SU-DHL-6 (cell line): ENCODE data around the gene CD6.

Source experiments
- EZH2phosphoT487 ChIP-seq: fragments of 200-600 bp; sonication (generic), shearing (Covaris generic); conservative IDR thresholded peaks from 2 replicates; pipeline ENCODE4 v1.6.1; 2018; ENCODE audit warnings: mild to moderate bottlenecking, antibody characterized with exemption, low read length, moderate library complexity, mixed read lengths
- TF ChIP-seq, protein P1 (sequence below): fragments of 200-600 bp; sonication (generic); IDR thresholded peaks from one replicate; pipeline ENCODE4 v1.5.1; 2017; ENCODE audit warnings: antibody characterized with exemption, mild to moderate bottlenecking, low read length, moderate library complexity; ENCODE audit not compliant: insufficient read depth, poor library complexity, severe bottlenecking

DNA sequence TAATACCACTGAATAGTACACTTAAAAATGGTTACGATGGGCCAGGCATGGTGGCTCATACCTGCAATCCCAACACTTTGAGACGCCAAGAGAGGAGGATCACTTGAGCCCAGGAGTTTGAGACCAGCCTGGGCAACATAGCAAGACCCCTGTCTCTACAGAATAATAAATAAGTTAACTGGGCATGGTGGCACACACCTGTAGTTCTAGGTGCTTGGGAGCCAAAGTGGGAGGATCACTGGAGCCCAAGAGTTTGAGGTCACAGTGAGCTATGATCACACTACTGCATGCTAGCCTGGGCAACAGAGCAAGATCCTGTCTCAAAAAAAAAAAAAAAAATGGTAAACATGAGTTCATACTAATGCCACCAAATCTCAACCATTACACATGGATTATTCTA lies 61.3 kb downstream of the CD6 start:
- TF ChIP-seq, protein P1, sequence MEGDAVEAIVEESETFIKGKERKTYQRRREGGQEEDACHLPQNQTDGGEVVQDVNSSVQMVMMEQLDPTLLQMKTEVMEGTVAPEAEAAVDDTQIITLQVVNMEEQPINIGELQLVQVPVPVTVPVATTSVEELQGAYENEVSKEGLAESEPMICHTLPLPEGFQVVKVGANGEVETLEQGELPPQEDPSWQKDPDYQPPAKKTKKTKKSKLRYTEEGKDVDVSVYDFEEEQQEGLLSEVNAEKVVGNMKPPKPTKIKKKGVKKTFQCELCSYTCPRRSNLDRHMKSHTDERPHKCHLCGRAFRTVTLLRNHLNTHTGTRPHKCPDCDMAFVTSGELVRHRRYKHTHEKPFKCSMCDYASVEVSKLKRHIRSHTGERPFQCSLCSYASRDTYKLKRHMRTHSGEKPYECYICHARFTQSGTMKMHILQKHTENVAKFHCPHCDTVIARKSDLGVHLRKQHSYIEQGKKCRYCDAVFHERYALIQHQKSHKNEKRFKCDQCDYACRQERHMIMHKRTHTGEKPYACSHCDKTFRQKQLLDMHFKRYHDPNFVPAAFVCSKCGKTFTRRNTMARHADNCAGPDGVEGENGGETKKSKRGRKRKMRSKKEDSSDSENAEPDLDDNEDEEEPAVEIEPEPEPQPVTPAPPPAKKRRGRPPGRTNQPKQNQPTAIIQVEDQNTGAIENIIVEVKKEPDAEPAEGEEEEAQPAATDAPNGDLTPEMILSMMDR, result no peak
- no peak for TF ChIP-seq EZH2phosphoT487
